Measurements from ENCODE around the gene CARS2.

DNA sequence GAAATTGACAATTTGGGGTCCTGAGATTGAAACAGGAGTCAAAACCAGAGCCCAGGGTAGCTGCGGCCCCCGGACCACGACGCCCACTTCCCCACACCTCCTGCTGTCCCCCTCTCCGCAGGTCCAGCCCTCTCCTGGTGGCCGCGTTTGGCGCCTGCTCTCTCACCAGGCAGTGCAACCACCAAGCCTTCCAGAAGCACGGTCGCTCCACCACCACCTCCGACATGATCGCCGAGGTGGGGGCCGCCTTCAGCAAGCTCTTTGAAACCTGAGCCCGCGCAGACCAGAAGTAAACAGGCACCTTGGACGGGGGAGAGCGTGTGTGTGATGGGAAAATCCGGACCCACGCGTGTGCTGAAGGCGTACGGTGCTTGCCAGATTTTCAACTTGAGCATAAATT is 67.7 kb downstream of the CARS2 start:
- no peak for TF ChIP-seq ZNF70 (CRISPR knock-in tag; IDR thresholded peaks at IDR 0.05)
- no peak for TF ChIP-seq ZFP30 (CRISPR knock-in tag; IDR thresholded peaks at IDR 0.05)
- no peak for TF ChIP-seq PATZ1 (CRISPR knock-in tag; IDR thresholded peaks at IDR 0.05; ENCODE audit: borderline replicate concordance)
- no peak for TF ChIP-seq OSR1 (CRISPR knock-in tag; IDR thresholded peaks at IDR 0.05)
- TF ChIP-seq SNAI2 (CRISPR knock-in tag; IDR thresholded peaks at IDR 0.05): no peak
- no peak for TF ChIP-seq TSHZ2 (CRISPR knock-in tag; IDR thresholded peaks at IDR 0.05)
- no peak for TF ChIP-seq TCF4 (CRISPR knock-in tag; IDR thresholded peaks at IDR 0.05; ENCODE audit: borderline replicate concordance)
- no peak for TF ChIP-seq RARB (CRISPR knock-in tag; IDR thresholded peaks at IDR 0.05)
- no peak for TF ChIP-seq TOX (CRISPR knock-in tag; IDR thresholded peaks at IDR 0.05; ENCODE audit: borderline replicate concordance)
- TF ChIP-seq CREB5 (CRISPR knock-in tag; IDR thresholded peaks at IDR 0.05; ENCODE audit: low read depth): no peak
- TF ChIP-seq ZNF565 (CRISPR knock-in tag; conservative IDR thresholded peaks at IDR 0.05; ENCODE audit: low read depth): no peak
